Muscle layer of duodenum (tissue), 2 donors: ENCODE measurements around the gene ROBO1.

Experiments
- H3K27ac ChIP-seq: one replicate; pipeline ENCODE4 v1.7.0; 2013; ENCODE audit warnings: mild to moderate bottlenecking, low read length
- H3K27me3 ChIP-seq: one replicate; pipeline ENCODE4 v1.7.0; 2013; ENCODE audit warnings: low read depth, mild to moderate bottlenecking, control low read depth, low read length
- H3K36me3 ChIP-seq, 2 donors: one replicate each; pipeline ENCODE4 v1.7.0; 2013; ENCODE audit warnings: low read length in 2 of 2, control low read depth in 1 of 2, mild to moderate bottlenecking in 1 of 2; ENCODE audit not compliant: insufficient read depth in 2 of 2, control insufficient read depth in 1 of 2
- H3K4me1 ChIP-seq, 2 donors: one replicate each; pipeline ENCODE4 v1.7.0; 2013; ENCODE audit warnings: low read length in 2 of 2, mild to moderate bottlenecking in 2 of 2, control low read depth in 1 of 2, moderate library complexity in 1 of 2; ENCODE audit not compliant: insufficient read depth in 2 of 2, control insufficient read depth in 1 of 2
- H3K4me3 ChIP-seq, 2 donors: one replicate each; pipeline ENCODE4 v1.7.0; 2013; ENCODE audit warnings: low read length in 2 of 2, low read depth in 1 of 2, mild to moderate bottlenecking in 1 of 2
- H3K9me3 ChIP-seq, 2 donors: one replicate each; pipeline ENCODE4 v1.7.0; 2013; ENCODE audit warnings: low read length in 2 of 2, control low read depth in 1 of 2, mild to moderate bottlenecking in 1 of 2; ENCODE audit not compliant: control insufficient read depth in 1 of 2
- donor health status: healthy.

ROBO1 gene

GRCh38 chr3:78604341-78604740, 1163.5 kb downstream of the ROBO1 start:
- Histone ChIP-seq H3K36me3 (peaks cover 0 to 9% of the 10 kb centered on the region in 2 donors), H3K9me3 (no peaks in the 10 kb centered on the region), H3K27me3 (no peaks in the 10 kb centered on the region), H3K27ac (no peak overlapping the region), H3K4me1 (no peaks in the 10 kb centered on the region), H3K4me3 (no peak overlapping the region)

GRCh38 chr3:78601249-78601648, 1166.5 kb downstream of the ROBO1 start:
- H3K36me3 ChIP-seq, result peaks cover 0 to 11% of the 10 kb centered on the region in 2 donors
- no peak overlapping the region for H3K4me3 ChIP-seq
- H3K9me3 ChIP-seq, result no peaks in the 10 kb centered on the region
- H3K4me1 ChIP-seq, result no peaks in the 10 kb centered on the region
- H3K27ac ChIP-seq, result no peak overlapping the region
- H3K27me3 ChIP-seq, result no peaks in the 10 kb centered on the region

- Histone ChIP-seq H3K9me3 (no peaks in the 10 kb centered on the region), H3K36me3 (no peaks in the 10 kb centered on the region), H3K4me1 (no peaks in the 10 kb centered on the region), H3K27ac (no peak overlapping the region), H3K4me3 (no peak overlapping the region), H3K27me3 (no peaks in the 10 kb centered on the region)
These were observed 1178.0 kb downstream of the ROBO1 start for GRCh38 chr3:78589778-78590177.

GRCh38 chr3:78588906-78589621, 1178.7 kb downstream of the ROBO1 start:
- no peaks in the 10 kb centered on the region for H3K4me1 ChIP-seq
- no peaks in the 10 kb centered on the region for H3K27me3 ChIP-seq
- no peak overlapping the region for H3K4me3 ChIP-seq
- H3K36me3 ChIP-seq, result no peaks in the 10 kb centered on the region
- H3K9me3 ChIP-seq, result no peaks in the 10 kb centered on the region
- no peak overlapping the region for H3K27ac ChIP-seq

- H3K27me3 ChIP-seq, result no peaks in the 10 kb centered on the region
- no peak overlapping the region for H3K4me3 ChIP-seq
- H3K9me3 ChIP-seq, result no peaks in the 10 kb centered on the region
- H3K36me3 ChIP-seq, result no peaks in the 10 kb centered on the region
- no peak overlapping the region for H3K27ac ChIP-seq
- no peaks in the 10 kb centered on the region for H3K4me1 ChIP-seq
These were observed 1187.1 kb downstream of the ROBO1 start for GRCh38 chr3:78580681-78581080.

GRCh38 chr3:78571486-78571885, 1196.3 kb downstream of the ROBO1 start:
- no peaks in the 10 kb centered on the region for H3K4me1 ChIP-seq
- no peaks in the 10 kb centered on the region for H3K27me3 ChIP-seq
- no peak overlapping the region for H3K4me3 ChIP-seq
- H3K9me3 ChIP-seq, result no peaks in the 10 kb centered on the region
- no peaks in the 10 kb centered on the region for H3K36me3 ChIP-seq
- no peak overlapping the region for H3K27ac ChIP-seq

- Histone ChIP-seq H3K4me3 (no peak overlapping the region), H3K4me1 (no peaks in the 10 kb centered on the region), H3K36me3 (no peaks in the 10 kb centered on the region), H3K27ac (no peak overlapping the region), H3K27me3 (no peaks in the 10 kb centered on the region), H3K9me3 (no peaks in the 10 kb centered on the region)
These were observed 1197.3 kb downstream of the ROBO1 start for GRCh38 chr3:78570496-78570895.

- Histone ChIP-seq H3K9me3 (peaks cover 0 to 3% of the 10 kb centered on the region in 2 donors), H3K27me3 (no peaks in the 10 kb centered on the region), H3K4me1 (no peaks in the 10 kb centered on the region), H3K36me3 (no peaks in the 10 kb centered on the region), H3K4me3 (no peak overlapping the region), H3K27ac (no peak overlapping the region)
These were observed 1198.0 kb downstream of the ROBO1 start for GRCh38 chr3:78569804-78570203.

- H3K27me3 ChIP-seq, result no peaks in the 10 kb centered on the region
- H3K9me3 ChIP-seq, result peaks cover 0 to 3% of the 10 kb centered on the region in 2 donors
- no peaks in the 10 kb centered on the region for H3K4me1 ChIP-seq
- H3K4me3 ChIP-seq, result no peak overlapping the region
- no peak overlapping the region for H3K27ac ChIP-seq
- no peaks in the 10 kb centered on the region for H3K36me3 ChIP-seq
These were observed 1202.1 kb downstream of the ROBO1 start for GRCh38 chr3:78565712-78566111.

- no peak overlapping the region for H3K27ac ChIP-seq
- no peaks in the 10 kb centered on the region for H3K4me1 ChIP-seq
- H3K4me3 ChIP-seq, result no peak overlapping the region
- H3K36me3 ChIP-seq, result no peaks in the 10 kb centered on the region
- H3K27me3 ChIP-seq, result no peaks in the 10 kb centered on the region
- peaks cover 0 to 3% of the 10 kb centered on the region in 2 donors for H3K9me3 ChIP-seq
These were observed 1205.5 kb downstream of the ROBO1 start for GRCh38 chr3:78562328-78562727.
